Ascending aorta (tissue), 2 donors: ENCODE measurements around the gene GALNT9. TPM values are rescaled to one million over a fixed set of nuclear protein-coding genes. Genes with fewer than 3 reads are reported as not detected.
"Not testable (repeated sequence)": the region's sequence is repeated elsewhere in the genome, so short reads cannot be mapped to it uniquely, and the experiment has no call there.

Source experiments
- DNase-seq, 2 donors: peaks; one replicate each; pipeline ENCODE4 v3.0.0-alpha.2; 2019; ENCODE audit warnings: low spot score in 2 of 2
- H3K27ac ChIP-seq, 2 donors: fragments of 200-600 bp; sonication (generic); one replicate each; pipeline ENCODE4 v1.5.1; 2016 to 2017; ENCODE audit warnings: mild to moderate bottlenecking in 1 of 2
- H3K27me3 ChIP-seq: fragments of 200-600 bp; sonication (generic); one replicate; pipeline ENCODE4 v1.5.1; 2017
- H3K36me3 ChIP-seq, 2 donors: fragments of 200-600 bp; sonication (generic); one replicate each; pipeline ENCODE4 v1.5.1; 2016
- H3K4me1 ChIP-seq, 2 donors: fragments of 200-600 bp; sonication (generic); one replicate each; pipeline ENCODE4 v1.5.1; 2016 to 2017; ENCODE audit warnings: mild to moderate bottlenecking in 1 of 2
- H3K4me3 ChIP-seq, 2 donors: fragments of 200-600 bp; sonication (generic); one replicate each; pipeline ENCODE4 v1.5.1; 2016 to 2017; ENCODE audit warnings: mild to moderate bottlenecking in 1 of 2
- H3K9me3 ChIP-seq, 2 donors: fragments of 200-600 bp; sonication (generic); one replicate each; pipeline ENCODE4 v1.5.1; 2016
- intact Hi-C: fragments of 100-400 bp; cut with DNase I; formaldehyde crosslinking; loops from one replicate; pipeline ENCODE4 v1.15.1; 2023
- total RNA-seq: library from RNA; depleted of rRNA; stranded (reverse); fragments of >200 nt; gene quantifications from one replicate; pipeline ENCODE4 v1.1.0, GENCODE V29; 2016
- TF ChIP-seq, protein P1 (sequence below), 3 experiments: fragments of 200-600 bp in 2 of 3; fragments of 450-650 bp in 1 of 3; sonication (generic) in 2 of 3; IDR thresholded peaks; one replicate each; pipeline ENCODE4 v1.5.1; 2016 to 2019; ENCODE audit warnings: antibody characterized with exemption in 3 of 3, mild to moderate bottlenecking in 1 of 3, moderate library complexity in 1 of 3

Gene GALNT9
- total RNA-seq, 1 donor from 2014 or later: not detected

DNA sequence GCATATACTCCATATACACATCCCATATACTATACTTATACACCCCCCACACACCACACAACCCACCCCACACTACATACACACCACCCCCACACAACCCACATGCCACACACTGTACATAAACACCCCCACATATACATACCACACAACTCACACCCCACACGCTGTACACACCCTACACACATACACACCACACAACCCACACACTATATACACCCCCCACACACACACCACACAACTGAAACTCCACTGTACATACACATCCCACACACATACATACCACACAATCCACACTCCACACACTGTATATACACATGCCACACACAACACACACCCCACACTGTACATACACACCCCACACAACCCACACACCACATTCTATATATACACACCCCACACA, 104.2 kb downstream of the GALNT9 start:
- TF ChIP-seq, protein P1, sequence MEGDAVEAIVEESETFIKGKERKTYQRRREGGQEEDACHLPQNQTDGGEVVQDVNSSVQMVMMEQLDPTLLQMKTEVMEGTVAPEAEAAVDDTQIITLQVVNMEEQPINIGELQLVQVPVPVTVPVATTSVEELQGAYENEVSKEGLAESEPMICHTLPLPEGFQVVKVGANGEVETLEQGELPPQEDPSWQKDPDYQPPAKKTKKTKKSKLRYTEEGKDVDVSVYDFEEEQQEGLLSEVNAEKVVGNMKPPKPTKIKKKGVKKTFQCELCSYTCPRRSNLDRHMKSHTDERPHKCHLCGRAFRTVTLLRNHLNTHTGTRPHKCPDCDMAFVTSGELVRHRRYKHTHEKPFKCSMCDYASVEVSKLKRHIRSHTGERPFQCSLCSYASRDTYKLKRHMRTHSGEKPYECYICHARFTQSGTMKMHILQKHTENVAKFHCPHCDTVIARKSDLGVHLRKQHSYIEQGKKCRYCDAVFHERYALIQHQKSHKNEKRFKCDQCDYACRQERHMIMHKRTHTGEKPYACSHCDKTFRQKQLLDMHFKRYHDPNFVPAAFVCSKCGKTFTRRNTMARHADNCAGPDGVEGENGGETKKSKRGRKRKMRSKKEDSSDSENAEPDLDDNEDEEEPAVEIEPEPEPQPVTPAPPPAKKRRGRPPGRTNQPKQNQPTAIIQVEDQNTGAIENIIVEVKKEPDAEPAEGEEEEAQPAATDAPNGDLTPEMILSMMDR (IDR thresholded peaks at IDR 0.05): no peak
- Histone ChIP-seq H3K36me3 (no peaks in the 10 kb centered on the region), H3K27me3 (peaks cover 7% of the 10 kb centered on the region), H3K4me1 (no peaks in the 10 kb centered on the region), H3K27ac (no peak overlapping the region), H3K4me3 (no peak overlapping the region), H3K9me3 (no peaks in the 10 kb centered on the region)
- intact Hi-C loops: no loop called here
- no peak for DNase-seq

DNA sequence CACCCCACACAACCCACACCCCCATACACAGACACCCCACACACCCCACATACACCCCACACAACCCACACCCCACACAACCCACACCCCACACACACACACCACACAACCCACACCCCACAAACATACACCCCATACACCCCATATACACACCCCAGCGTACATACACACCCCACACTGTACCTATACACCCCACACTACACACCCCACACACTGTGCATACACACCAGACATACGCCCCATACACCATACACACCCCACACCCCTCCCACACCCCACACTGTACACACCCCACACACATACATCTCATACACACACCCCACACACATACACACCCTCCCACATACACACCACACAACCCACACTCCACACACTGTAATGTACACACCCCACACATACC, 104.9 kb downstream of the GALNT9 start:
- TF ChIP-seq, protein P1 (IDR thresholded peaks at IDR 0.05): no peak
- Histone ChIP-seq H3K4me1 (no peaks in the 10 kb centered on the region), H3K4me3 (no peak overlapping the region), H3K27me3 (peaks cover 7% of the 10 kb centered on the region), H3K27ac (no peak overlapping the region), H3K9me3 (no peaks in the 10 kb centered on the region), H3K36me3 (no peaks in the 10 kb centered on the region)
- intact Hi-C loops: no loop called here
- no peak for DNase-seq

DNA sequence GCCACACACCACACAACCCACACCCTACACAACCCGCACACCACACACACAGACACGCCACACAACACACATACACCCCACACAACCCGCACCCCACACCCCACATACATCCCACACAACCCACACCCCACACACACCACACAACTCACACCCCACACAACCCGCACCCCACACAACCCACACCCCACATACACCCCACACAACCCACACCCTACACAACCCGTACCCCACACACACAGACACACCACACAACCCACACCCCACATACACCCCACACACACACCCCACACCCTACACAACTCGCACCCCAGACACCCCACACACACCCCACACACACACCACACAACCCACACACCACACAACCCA, 106.6 kb downstream of the GALNT9 start:
- peaks cover 3% of the 10 kb centered on the region for H3K27me3 ChIP-seq
- H3K4me3 ChIP-seq: no peak overlapping the region
- H3K9me3 ChIP-seq: no peaks in the 10 kb centered on the region
- H3K27ac ChIP-seq: no peak overlapping the region
- DNase-seq: no peak
- no peaks in the 10 kb centered on the region for H3K36me3 ChIP-seq
- TF ChIP-seq, protein P1 (IDR thresholded peaks at IDR 0.05): no peak
- intact Hi-C loops: no loop called here
- H3K4me1 ChIP-seq: no peaks in the 10 kb centered on the region

DNA sequence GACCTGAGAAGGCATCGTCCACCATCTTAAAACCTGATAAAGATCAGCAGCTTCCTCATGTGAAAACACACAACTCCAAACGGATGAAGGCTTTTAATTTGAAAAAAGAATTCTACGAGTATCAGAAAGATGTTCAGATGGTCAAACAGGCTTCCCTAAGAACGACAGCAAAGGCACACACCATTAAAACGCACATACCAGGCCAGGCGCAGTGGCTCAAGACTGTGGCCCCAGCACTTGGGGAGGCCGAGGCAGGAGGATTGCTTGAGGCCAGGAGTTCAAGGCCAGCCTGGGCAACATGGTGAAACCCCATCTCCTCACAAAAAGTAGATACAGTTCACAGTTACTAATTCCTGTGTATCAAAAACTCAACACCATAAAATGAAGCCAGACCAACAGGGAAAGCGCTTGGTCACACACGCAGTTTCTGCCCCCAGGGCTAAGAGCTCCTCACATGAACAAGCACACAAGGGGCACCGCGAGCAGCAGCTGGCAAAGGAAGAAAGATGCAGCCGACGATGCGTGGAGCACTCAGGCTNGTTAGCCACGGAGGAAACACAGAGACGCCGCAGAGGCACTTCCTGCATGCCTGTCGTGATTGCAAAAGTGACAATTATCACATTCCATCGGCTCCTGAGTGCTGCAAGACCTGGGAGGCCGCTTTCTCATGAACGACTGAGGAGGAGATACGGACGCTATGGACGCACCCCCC, 107.1 kb downstream of the GALNT9 start:
- intact Hi-C loops: no loop called here
- Histone ChIP-seq H3K9me3 (no peaks in the 10 kb centered on the region), H3K27me3 (no peaks in the 10 kb centered on the region), H3K4me1 (no peaks in the 10 kb centered on the region), H3K4me3 (no peak overlapping the region), H3K27ac (no peak overlapping the region), H3K36me3 (no peaks in the 10 kb centered on the region)
- TF ChIP-seq, protein P1 (IDR thresholded peaks at IDR 0.05): no peak
- no peak for DNase-seq

DNA sequence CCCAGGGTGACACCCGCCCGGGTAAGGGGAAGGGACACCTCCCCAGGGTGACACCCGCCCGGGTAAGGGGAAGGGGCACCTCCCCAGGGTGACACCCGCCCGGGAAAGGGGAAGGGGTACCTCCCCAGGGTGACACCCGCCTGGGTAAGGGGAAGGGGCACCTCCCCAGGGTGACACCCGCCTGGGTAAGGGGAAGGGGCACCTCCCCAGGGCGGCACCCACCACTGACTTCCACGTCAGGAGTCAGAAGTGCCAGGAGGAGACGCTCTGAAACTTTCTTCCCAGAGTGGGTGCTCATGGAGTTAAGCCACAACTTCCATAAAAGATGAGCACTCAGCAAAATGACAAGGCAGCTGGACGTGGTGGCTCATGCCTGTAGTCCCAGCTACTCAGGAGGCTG, 109.6 kb downstream of the GALNT9 start:
- intact Hi-C loops, H3K27ac ChIP-seq, DNase-seq, H3K27me3 ChIP-seq, H3K9me3 ChIP-seq, H3K36me3 ChIP-seq, H3K4me1 ChIP-seq, H3K4me3 ChIP-seq: not testable (repeated sequence)

DNA sequence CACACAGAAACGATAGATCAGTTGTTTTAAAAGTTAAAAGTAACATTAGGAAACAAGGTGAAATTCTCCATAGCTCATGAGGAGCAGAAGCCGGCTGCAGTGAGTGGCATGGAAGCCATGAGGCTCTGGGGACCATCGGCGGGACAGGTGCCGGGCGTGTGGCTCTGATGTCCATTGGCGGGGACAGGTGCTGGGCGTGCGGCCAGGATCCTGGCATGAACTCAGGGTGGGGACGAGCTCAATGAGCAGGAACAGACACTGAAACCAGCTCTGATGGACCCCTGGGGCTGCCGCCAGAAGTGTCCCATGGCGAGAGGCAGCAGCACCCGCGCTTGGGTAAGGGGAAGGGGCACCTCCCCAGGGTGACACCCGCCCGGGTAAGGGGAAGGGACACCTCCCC, 110.1 kb downstream of the GALNT9 start:
- no peaks in the 10 kb centered on the region for H3K9me3 ChIP-seq
- no peak for DNase-seq
- no peak overlapping the region for H3K27ac ChIP-seq
- intact Hi-C loops: no loop called here
- no peaks in the 10 kb centered on the region for H3K4me1 ChIP-seq
- no peaks in the 10 kb centered on the region for H3K27me3 ChIP-seq
- H3K4me3 ChIP-seq: no peak overlapping the region
- H3K36me3 ChIP-seq: no peaks in the 10 kb centered on the region
- TF ChIP-seq, protein P1 (IDR thresholded peaks at IDR 0.05): no peak
